Keratinocyte (primary cell): ENCODE measurements around the gene CORO2A. TPM values are rescaled to one million over a fixed set of nuclear protein-coding genes. Genes with fewer than 3 reads are reported as not detected.
"Not testable (repeated sequence)": the region's sequence is repeated elsewhere in the genome, so short reads cannot be mapped to it uniquely, and the experiment has no call there.

ENCODE experiments used
- DNase-seq: peaks from one replicate; pipeline ENCODE4 v3.0.0-alpha.2; 2011; ENCODE audit warnings: low read depth, missing footprints, low spot score
- FAIRE-seq: peaks from 2 replicates; lab custom pipeline; 2011; peaks lifted over from hg19 to GRCh38; lab: Jason Lieb, UNC
- H2AFZ ChIP-seq: 2 replicates; pipeline ENCODE4 v1.6.0; 2012; ENCODE audit warnings: low read length, control low read depth, inconsistent platforms; ENCODE audit not compliant: control insufficient read depth
- H3K27ac ChIP-seq: 2 replicates; pipeline ENCODE4 v1.5.1; 2011; ENCODE audit warnings: low read length; ENCODE audit not compliant: control insufficient read depth, insufficient read depth
- H3K27me3 ChIP-seq: 3 replicates; pipeline ENCODE4 v1.6.0; 2011; ENCODE audit warnings: low read length; ENCODE audit not compliant: control insufficient read depth, insufficient read depth; ENCODE audit errors: extremely low read depth
- H3K36me3 ChIP-seq, 2 experiments: 2 replicates in 1 of 2; 3 replicates in 1 of 2; pipeline ENCODE4 v1.5.1; 2011; ENCODE audit warnings: low read length in 2 of 2, mild to moderate bottlenecking in 1 of 2; ENCODE audit not compliant: control insufficient read depth in 2 of 2, insufficient read depth in 2 of 2; ENCODE audit errors: extremely low read depth in 1 of 2
- H3K4me1 ChIP-seq: 3 replicates; pipeline ENCODE4 v1.5.1; 2011; ENCODE audit warnings: low read length; ENCODE audit not compliant: control insufficient read depth, insufficient read depth; ENCODE audit errors: extremely low read depth
- H3K4me2 ChIP-seq: 3 replicates; pipeline ENCODE4 v1.6.0; 2011; ENCODE audit warnings: low read depth, low read length; ENCODE audit not compliant: control insufficient read depth, insufficient read depth; ENCODE audit errors: extremely low read depth
- H3K4me3 ChIP-seq, 3 experiments: fragments of 200-600 bp in 1 of 3; sonication (generic) in 1 of 3; 2 replicates in 2 of 3; 3 replicates in 1 of 3; pipeline ENCODE4 v1.5.1; 2011 to 2016; ENCODE audit warnings: low read length in 3 of 3, mild to moderate bottlenecking in 3 of 3, control low read depth in 2 of 3, inconsistent platforms in 1 of 3, low read depth in 1 of 3, mixed read lengths in 1 of 3, mixed run types in 1 of 3, moderate library complexity in 1 of 3; ENCODE audit not compliant: control insufficient read depth in 2 of 3, insufficient read depth in 2 of 3; ENCODE audit errors: extremely low read depth in 1 of 3
- H3K79me2 ChIP-seq: 2 replicates; pipeline ENCODE4 v1.6.0; 2012; ENCODE audit warnings: low read length; ENCODE audit not compliant: control insufficient read depth, insufficient read depth
- H3K9ac ChIP-seq: 3 replicates; pipeline ENCODE4 v1.6.0; 2011; ENCODE audit warnings: low read length; ENCODE audit not compliant: control insufficient read depth, insufficient read depth; ENCODE audit errors: extremely low read depth
- H3K9me1 ChIP-seq: 3 replicates; pipeline ENCODE4 v1.6.0; 2011; ENCODE audit warnings: low read length; ENCODE audit not compliant: control insufficient read depth, insufficient read depth; ENCODE audit errors: extremely low read depth
- H3K9me3 ChIP-seq: 2 replicates; pipeline ENCODE4 v1.5.1; 2012; ENCODE audit warnings: low read depth, low read length; ENCODE audit not compliant: control insufficient read depth
- H4K20me1 ChIP-seq: 3 replicates; pipeline ENCODE4 v1.6.0; 2011; ENCODE audit warnings: low read length; ENCODE audit not compliant: control insufficient read depth, insufficient read depth; ENCODE audit errors: extremely low read depth
- CTCF ChIP-seq, 3 experiments: IDR thresholded peaks in 1 of 3; conservative IDR thresholded peaks in 1 of 3; optimal IDR thresholded peaks in 1 of 3; 2 replicates in 2 of 3; 3 replicates in 1 of 3; pipeline versions ENCODE3 to v1.5.1; 2011; ENCODE audit warnings: low read length in 3 of 3, mild to moderate bottlenecking in 3 of 3, moderate library complexity in 2 of 3, control low read depth in 1 of 3, inconsistent platforms in 1 of 3; ENCODE audit not compliant: insufficient read depth in 2 of 3; ENCODE audit errors: extremely low read depth in 1 of 3
- EZH2 ChIP-seq: IDR thresholded peaks from one replicate; pipeline ENCODE4 v1.6.1; 2012; ENCODE audit warnings: inconsistent platforms, mild to moderate bottlenecking, low read length, moderate library complexity
- dilution Hi-C: fragments of 300-500 bp; cut with MboI; formaldehyde crosslinking; loops from one replicate; pipeline ENCODE4 v1.7.0; 2020; ENCODE audit warnings: low sequenced_read_pairs; ENCODE audit not compliant: extremely low pct_ligation_motif_present
- polyA plus RNA-seq, 5 experiments: library from polyadenylated mRNA; depleted of rRNA in 3 of 5; stranded (reverse) in 3 of 5; stranded (forward) in 1 of 5; unstranded in 1 of 5; fragments of >200 nt; gene quantifications; 1 replicate in 1 of 5; 2 replicates in 3 of 5; 3 replicates in 1 of 5; pipeline versions ENCODE4 v1.2.1 to v1.2.3, GENCODE V29; 2011 to 2012; ENCODE audit warnings: missing spikeins in 2 of 5, low read depth in 1 of 5, low replicate concordance in 1 of 5

Gene CORO2A
- polyA plus RNA-seq, 1 donor (not counting 4 experiments of a cell fraction or from before 2014, with no cell fraction given), result 31.7 TPM

GRCh38 chr9:98124637-98125426 lies 67.6 kb downstream of the CORO2A start:
- no peaks in the 10 kb centered on the region for H3K9me3 ChIP-seq
- dilution Hi-C loops, result no loop called here
- no peak overlapping the region for H3K4me3 ChIP-seq
- DNase-seq (no peak), FAIRE-seq (no peak)
- peaks cover 27 to 46% of the 10 kb centered on the region in 2 experiments for H3K36me3 ChIP-seq
- TF ChIP-seq EZH2 (no peak), CTCF (optimal IDR thresholded peaks at IDR 0.05 in 1 of 3, IDR thresholded peaks at IDR 0.05 in 1 of 3, conservative IDR thresholded peaks at IDR 0.05 in 1 of 3; ENCODE audit: extremely low read depth in 1 of 3, insufficient read depth in 2 of 3, low read length in 3 of 3) (no peak)
- H3K4me1 ChIP-seq, result peaks cover 14% of the 10 kb centered on the region
- no peak overlapping the region for H2AFZ ChIP-seq
- H3K9me1 ChIP-seq, result no peaks in the 10 kb centered on the region
- no peak overlapping the region for H3K27ac ChIP-seq
- no peak overlapping the region for H3K9ac ChIP-seq
- H4K20me1 ChIP-seq, result no peaks in the 10 kb centered on the region
- H3K4me2 ChIP-seq, result no peak overlapping the region
- no peaks in the 10 kb centered on the region for H3K79me2 ChIP-seq
- no peaks in the 10 kb centered on the region for H3K27me3 ChIP-seq

GRCh38 chr9:98124091-98124490 lies 68.3 kb downstream of the CORO2A start:
- FAIRE-seq, dilution Hi-C loops, H3K27ac ChIP-seq, DNase-seq, H2AFZ ChIP-seq, H3K79me2 ChIP-seq, H3K9me3 ChIP-seq, H3K9me1 ChIP-seq, H3K27me3 ChIP-seq, H3K9ac ChIP-seq, H3K4me3 ChIP-seq, H4K20me1 ChIP-seq, H3K4me2 ChIP-seq: not testable (repeated sequence)
- peaks cover 24 to 39% of the 10 kb centered on the region in 2 experiments for H3K36me3 ChIP-seq
- H3K4me1 ChIP-seq, result peaks cover 14% of the 10 kb centered on the region
